ENCODE measurements around the gene SEC14L2.

- TF ChIP-seq, protein P1, sequence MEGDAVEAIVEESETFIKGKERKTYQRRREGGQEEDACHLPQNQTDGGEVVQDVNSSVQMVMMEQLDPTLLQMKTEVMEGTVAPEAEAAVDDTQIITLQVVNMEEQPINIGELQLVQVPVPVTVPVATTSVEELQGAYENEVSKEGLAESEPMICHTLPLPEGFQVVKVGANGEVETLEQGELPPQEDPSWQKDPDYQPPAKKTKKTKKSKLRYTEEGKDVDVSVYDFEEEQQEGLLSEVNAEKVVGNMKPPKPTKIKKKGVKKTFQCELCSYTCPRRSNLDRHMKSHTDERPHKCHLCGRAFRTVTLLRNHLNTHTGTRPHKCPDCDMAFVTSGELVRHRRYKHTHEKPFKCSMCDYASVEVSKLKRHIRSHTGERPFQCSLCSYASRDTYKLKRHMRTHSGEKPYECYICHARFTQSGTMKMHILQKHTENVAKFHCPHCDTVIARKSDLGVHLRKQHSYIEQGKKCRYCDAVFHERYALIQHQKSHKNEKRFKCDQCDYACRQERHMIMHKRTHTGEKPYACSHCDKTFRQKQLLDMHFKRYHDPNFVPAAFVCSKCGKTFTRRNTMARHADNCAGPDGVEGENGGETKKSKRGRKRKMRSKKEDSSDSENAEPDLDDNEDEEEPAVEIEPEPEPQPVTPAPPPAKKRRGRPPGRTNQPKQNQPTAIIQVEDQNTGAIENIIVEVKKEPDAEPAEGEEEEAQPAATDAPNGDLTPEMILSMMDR (IDR thresholded peaks at IDR 0.05): no peak
- no peak for TF ChIP-seq POLR2A (IDR thresholded peaks at IDR 0.05)
Observed at GRCh38 chr22:30405731-30406130, 8.9 kb downstream of the SEC14L2 start.
